Measurements from ENCODE around the gene SMG6.
"Not testable (repeated sequence)": the region's sequence is repeated elsewhere in the genome, so short reads cannot be mapped to it uniquely, and the experiment has no call there.

The SMG6 gene

DNA sequence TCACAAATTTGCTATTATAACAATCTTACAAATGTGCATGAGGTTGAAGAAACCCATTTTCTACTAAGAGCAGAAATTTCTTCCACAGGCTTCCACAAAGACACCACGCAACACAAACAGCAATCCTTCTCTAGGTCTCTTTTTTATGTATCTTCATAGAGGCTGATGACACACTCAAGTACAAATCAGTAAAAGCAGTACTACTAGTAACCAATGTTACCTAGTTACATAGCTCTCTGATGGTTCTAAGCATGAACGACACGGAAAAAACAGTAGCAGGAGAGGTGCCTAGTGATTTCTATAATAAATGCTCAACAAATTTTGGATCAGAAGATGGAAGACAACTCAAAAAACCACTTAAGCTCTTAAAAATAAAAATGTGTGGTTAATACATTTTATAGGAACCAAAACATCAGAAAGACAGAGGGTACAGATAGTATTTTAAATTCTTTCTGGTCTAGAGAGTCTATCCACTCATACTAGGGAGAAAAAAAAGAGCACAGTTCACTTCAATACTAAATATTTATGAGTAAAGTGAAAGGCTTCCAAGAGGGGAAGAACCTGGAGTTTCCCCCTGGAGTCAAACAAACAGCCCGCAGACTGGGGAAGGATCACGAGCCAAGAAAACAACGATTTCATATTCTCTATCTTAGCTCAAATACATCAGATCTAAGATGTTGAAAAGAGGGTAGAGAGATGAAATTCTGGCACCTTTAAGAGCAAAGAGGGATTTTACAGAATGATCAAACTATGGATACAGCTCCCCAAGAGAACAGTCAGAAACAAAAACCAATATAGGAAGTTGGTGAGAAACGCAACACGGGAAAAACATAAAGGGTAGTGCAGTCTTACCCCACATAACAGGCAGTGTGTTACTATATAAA, 40.2 kb downstream of the SMG6 start:
- no peak for DNase-seq (ENCODE audit: low read depth, low spot score)

DNA sequence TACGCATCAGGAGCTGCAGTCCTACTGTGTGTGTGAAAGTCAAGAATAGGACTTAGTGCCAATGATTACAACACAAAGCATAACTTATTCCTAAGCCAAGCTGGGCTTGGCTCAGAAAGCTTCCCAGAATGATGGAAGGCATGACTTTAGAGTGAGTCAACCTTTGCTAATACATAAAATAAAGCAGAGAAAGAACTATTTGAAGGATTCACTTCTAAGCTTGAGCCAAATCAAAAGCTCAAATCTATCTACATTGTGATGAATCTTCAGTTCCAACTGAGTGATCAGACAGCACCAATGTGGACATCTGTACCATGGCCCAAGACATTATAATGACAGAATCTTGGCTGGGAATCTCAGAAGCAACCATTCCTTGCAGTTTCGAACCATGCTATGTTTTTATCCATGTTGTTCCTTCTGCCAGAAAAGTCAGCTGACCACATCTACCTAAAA, 41.4 kb downstream of the SMG6 start:
- no peak for DNase-seq (ENCODE audit: low read depth, low spot score)

DNA sequence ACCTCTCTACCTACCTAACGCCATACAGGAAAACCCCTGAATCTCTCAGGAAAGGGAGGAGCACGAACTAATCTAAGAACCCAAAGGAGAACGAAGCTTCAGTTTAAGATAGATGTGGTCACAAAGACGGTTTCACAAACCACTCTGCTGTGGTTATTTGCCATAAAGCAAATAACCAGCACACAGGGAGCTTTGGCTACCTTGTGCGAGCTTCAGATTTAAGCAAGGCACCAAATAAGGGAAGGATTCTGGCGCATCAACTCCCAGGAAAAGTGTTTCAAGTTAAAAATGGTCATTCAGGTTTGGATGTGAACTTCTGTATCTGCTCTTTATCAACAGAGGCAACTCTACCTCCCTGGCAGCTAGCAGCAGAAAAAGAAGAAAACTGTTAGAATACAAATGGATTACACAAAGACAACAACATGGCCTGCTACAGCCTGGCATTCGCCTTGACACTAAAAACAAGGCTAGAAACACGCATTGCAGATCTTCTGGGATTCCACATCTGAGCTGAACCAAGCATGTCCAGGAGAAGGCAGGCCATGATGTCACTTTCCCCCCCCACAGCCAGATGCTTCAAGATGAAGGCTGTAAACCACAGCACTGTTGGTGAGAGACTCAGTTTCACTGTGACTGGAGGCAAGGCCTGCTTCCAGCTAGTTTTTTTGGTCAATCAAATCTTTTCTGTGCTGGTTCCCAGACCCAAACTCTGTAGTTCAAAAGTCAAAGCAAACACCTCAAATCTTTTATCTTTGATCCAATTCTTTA, 43.6 kb downstream of the SMG6 start:
- DNase-seq (ENCODE audit: low read depth, low spot score), result no peak

DNA sequence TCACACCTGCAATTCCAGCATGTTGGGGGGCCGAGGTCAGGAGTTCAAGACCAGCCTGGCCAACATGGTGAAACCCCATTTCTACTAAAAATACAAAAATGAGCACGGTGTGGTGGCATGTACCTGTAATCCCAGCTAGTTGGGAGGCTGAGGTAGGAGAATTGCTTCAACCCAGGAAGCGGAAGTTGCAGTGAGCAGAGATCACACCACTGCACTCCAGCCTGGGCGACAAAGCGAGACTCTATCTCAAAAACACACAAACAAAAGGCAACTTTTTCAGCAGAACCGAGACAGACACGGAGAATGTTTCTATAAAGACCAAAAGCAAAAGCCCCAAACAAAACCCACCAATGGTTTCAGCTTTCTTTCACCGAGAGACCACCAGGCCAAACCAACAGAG, 44.8 kb downstream of the SMG6 start:
- not testable (repeated sequence) for DNase-seq (ENCODE audit: low read depth, low spot score)

DNA sequence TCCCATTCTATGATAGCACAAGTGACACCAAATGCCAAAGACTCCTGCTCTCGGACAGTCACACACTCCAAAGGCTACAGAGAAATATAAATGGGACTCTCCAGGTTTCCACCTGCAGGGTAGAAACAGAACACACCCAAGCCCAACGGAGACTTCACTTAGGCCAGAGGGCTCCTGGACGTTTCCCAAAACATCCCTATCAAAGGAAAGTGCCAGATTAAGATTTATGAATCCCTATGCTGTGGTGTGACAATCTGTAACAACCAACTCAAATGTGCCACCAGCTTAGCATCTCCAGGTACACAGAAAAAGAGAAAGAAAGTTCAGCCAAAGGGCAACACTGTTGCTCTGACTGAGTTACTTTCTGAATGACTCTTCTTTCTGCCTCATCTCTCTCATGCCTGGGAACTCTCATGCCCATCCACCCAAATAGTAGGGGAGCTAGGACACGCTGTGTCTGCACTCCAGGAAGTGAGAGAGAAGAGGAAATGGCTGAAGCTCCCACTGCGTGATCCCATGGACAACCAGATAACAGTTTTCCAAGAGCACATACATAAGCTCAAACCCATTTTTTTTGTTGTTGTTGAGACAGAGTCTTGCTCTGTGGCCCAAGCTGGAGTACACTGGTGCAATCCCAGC, 49.7 kb downstream of the SMG6 start:
- DNase-seq (ENCODE audit: low read depth, low spot score), result no peak

DNA sequence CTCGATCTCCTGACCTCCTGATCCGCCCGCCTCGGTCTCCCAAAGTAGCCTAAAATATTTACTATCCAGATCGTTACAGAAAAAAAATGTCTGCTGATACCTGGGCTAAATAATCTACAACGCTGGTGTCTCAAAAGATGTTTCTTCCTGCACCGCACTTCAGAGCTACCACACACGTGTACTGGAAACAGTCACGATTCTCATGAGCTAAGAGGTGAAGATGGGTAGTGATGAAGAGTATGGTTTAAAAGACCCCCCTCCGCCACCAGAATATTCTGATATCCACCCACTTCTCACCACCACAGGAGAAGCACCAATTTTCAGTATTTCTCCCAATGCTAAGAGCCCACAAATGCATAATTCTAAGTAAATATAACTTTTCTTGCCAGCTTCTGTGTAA, 50.2 kb downstream of the SMG6 start:
- DNase-seq (ENCODE audit: low read depth, low spot score), result no peak

DNA sequence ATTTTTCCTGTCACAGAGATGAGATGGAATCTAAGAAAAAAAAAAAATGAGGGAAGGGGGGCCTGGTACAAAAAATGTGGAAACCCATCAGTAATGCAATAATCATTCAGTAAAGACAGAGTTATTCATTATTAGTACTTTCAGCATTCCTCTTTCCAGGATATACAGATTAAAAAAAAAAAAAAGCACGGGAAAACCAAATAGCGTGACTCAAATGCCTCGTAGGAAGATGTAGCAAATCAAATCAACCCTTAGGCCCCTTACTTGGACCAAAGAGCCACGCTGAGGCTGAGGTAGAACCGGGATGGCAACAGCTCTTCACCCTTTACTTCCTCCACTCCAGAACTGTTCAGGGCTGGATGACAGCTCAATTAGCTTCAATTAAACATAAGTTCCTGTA, 52.5 kb downstream of the SMG6 start:
- no peak for DNase-seq (ENCODE audit: low read depth, low spot score)

DNA sequence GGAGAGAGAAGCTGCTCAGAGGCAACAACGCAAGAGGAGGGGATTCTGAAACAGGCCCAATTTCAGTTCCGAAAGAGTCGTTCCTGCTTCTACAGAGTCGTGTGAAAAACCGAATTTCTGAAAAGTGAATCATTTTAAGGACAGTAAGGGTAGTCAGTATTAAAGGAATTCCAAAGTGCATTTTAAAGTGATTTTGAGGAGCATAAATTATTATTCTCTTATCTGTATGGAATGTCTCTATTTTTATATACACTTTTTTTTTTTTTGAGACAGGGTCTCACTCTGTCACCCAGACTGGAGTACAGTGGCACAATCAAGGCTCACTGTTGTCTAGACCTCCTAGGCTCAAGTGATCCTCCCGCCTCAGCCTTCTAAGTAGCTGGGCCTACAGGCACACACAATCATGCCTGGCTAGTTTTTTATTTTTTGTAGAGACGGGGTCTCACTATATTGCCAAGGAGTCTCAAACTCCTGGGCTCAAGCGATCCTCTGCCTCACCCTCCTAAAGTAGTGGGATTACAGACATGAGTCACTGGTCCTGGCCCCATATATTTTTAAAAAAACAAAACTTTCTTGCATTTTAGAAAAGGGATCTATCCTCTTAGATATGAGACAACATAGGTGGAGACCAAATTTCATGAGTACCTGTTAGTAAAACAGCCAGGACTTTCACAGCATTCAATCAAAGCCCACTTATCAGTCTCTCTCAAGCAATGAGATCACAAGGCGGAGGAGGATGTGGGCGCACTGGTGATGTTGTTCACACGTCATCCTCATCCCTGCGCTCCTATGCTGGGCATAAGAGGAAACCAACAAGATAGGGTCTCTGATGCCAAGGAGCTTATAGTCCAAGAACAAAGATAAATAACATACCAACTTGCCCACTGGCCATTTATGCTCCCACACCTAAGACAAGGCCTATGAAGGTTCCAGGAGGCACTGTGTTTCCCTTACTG, 53.2 kb downstream of the SMG6 start:
- DNase-seq (ENCODE audit: low read depth, low spot score), result no peak

DNA sequence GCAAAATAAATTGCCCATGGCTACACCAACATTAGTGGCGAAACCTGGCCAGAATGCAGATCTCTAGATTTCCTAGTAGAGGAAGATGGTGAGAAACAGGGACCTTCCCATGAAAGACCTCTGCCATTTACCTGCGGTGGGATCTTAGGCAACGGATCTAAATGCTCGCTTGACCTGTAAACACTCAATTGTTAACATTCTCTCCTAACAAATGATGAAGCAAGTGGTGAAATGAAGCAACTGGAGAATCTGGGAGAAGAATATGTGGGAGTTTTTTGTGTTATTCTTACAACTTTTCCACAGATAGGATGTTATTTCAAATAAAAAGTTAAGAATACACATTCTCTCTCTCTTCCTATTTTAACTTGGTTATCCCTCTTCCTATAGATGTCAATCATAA, 56.6 kb downstream of the SMG6 start:
- DNase-seq (ENCODE audit: low read depth, low spot score), result no peak

DNA sequence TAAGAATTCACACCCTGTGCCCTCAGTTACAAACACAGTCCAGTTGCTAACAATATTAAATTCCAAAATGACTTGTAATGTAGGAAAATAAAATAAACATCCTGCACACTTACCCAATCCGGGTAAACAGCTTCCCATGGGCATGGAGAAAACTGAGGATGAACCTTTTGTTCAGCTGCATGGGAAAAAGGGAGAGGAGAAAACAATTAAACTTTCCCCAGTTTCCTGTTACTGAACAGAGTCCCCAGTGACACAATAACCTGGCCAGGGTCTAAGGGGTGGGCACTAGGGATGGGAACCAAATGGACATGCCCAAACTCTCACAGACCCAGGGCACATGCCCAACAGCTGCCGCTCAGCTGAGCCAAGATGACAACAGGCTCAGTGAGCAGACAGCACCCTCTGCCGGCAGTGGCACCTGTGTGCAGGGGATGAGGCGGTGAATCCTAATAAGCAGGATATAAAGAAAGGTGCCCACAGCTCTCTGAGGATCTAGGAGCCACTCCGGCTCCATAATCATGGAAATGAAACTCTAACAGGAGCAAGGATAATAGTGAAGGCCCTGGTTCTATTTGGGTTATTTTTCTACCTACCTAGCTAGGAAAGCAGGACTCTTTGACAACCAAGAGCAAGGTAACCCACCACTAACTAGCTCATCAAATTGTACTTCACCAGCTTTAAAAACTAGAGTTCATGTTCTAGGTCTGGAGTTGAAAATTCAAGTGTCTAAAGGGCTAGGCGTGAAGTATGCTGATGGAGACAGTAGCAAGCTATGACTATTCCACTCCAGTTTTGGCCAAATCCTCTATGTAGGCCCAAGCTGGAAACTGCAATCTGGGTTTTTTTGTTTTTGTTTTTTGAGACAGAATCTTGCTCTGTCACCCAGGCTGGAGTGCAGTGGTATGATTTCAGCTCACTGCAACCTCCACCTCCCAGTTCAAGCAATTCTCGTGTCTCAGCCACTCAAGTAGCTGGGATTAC, 58.8 kb downstream of the SMG6 start:
- DNase-seq (ENCODE audit: low read depth, low spot score), result peak; percentile 86

DNA sequence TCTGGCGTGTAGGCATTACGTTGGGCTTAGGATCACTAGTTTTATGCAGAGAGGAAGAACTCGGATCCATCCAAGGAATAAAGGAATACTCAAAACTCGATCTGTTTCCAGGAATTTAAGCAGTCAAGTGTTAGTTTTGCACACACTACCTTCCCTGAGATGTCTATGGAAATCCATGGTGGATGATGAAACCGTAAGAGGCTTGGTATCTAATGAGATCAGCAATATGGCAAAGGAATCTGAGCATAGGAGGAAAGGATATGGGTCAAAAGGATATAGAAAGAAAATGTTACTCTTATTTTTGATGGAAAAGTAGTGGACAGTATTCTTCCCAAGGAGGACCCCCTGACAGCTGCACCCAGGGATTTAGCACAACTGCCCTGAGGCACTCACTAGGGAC, 59.6 kb downstream of the SMG6 start:
- no peak for DNase-seq (ENCODE audit: low read depth, low spot score)

DNA sequence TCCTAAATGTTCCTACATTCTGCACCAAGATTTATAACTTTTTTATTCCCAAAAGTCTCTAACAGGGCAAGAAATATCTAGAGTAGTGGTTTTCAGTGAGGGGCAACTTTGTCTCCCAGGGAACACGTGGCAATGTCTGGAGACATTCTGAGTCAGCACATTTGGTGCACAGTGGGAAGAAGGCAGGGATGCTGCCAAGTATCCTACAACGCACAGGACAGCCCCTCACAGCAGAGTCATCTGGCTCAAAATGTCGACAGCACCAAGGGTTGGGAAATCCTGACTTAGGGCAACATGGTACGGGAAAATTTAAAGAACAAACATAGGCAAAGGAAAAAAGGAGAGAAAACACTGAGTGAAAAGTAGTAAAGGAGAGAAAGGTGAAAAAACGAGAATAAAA, 61.8 kb downstream of the SMG6 start:
- DNase-seq (ENCODE audit: low read depth, low spot score), result no peak

DNA sequence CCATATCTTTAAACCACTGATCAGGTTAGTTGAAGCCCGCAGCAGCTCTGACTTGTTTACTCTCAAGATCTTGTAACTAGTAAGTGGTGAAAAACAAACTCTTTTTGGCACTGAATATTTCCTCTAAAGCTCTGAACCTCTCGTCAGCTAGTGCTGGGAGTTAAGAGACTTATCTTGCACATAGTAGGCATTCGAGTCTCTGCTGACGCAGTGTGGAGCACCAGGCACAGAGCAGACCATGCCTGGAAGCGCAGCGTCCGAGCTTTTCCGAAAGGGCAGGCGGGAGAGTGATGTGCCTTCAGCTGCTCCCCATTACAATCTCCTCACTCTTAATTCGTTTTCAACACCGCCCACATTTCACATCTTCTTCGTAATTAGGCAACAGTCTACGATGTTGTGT, 63.0 kb downstream of the SMG6 start:
- DNase-seq (ENCODE audit: low read depth, low spot score), result no peak

DNA sequence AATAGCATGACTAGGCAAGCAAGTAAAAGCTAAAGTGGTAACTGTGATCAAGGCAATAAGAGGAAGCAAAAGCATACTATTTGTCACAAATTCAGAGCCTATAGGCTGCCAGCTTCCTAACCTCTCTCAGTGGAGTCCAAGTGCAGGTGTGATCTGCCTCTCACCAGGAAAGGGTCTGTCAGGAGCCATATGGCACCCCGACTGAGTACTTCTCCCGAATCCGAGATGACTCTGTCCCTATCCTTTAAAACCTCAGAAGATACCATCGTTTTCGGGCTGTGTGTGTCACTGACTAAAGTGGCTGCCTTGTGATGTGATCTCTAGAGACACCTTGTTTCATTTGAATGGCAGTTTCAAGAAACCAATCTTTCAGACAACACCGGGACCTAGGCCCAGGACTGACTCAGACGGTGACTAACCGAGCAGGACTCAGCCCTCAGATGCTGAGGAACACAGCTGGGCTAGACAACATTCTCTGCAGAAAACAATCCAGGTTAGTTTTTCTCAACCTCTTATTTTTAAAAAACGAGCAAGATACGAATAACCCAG, 63.6 kb downstream of the SMG6 start:
- no peak for DNase-seq (ENCODE audit: low read depth, low spot score)

DNA sequence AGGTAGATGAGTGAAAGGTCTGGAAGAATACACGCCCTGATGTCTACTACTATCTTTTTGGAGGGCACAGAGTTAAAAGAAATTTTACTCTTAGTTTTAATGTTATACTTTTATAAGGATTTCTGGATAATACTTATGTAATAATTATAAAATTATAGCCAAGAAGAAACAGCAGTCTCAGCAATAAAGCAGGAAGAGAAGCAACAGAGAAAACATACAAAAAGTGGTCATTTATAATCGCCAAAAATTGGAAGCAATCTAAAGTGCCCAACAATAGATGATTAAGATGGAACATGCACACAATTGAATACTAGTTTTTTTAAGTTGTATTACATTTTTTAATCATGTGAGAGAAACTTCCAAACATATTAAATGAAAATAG, 64.4 kb downstream of the SMG6 start:
- no peak for DNase-seq (ENCODE audit: low read depth, low spot score)

DNA sequence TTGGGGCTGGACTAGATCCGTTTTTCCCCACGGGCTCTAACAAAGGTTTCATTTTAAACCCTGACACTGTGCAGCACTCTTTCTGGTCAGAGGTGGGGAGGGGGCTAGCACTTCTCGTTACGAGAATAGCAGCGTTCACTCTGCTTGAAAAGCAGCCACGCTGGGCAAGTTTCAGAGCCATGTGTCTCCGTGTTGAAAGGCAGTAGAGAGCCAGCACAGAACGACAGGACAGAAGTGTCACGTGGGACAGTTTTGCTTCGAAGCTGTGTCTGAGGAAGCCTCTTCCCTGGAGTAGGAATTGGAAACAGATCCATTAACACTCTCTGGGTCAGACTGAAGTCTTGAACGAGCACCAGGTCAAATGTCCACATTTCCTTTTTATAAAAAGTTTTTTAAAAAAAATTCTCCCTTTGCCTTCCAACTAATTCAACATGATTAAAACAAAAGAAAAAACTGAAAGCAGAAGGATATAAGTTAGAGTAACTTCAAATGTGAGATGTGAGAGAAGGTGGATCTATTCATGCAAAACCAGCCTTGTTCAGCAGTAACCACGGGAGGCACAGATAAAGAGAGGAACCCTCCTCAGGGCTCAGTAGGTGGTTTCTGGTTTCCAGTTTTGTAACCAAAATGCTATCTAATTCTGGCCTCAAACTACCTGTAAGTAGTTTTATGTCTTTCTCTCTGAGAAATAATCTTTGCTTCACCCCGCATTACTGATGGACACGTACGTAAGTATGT, 65.0 kb downstream of the SMG6 start:
- no peak for DNase-seq (ENCODE audit: low read depth, low spot score)

DNA sequence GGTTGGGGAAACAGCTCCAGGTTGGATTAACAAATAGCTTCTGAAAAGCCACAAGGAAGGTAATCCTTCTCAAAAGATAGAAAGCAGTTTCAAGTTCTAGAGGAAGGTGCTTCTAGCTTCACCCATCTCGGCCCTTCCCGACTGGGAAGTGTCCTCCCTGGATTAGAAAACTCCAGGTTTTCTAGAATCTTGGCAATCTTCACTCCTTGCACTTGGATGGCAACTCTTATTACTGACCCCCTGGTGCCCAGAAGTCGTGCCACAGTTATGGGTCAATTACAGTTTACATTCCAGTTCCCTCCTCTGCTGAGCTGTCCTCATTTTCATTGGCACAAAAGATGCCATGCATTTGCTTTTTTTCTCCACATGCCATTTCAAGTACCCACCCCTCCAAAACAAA, 65.6 kb downstream of the SMG6 start:
- no peak for DNase-seq (ENCODE audit: low read depth, low spot score)

DNA sequence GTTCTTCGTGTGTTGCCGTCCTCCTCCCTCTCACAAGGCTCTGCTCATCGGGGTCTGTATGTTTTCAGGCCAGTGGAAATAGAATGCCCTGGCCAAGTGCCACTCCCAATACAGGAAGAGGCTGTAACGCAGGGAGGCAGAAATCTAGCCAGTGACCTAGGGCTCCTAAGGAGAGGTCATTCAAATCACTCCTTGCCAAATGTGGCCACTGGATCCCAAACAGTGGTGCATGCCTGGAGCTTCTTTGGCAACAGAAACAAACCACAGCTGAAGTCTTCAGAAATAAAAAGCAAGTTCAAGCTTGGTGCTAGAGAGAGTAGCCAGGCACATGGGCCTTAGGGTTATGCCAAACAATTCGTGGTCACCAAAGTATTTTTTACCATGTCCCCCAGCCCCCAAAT, 66.1 kb downstream of the SMG6 start:
- DNase-seq (ENCODE audit: low read depth, low spot score), result no peak

DNA sequence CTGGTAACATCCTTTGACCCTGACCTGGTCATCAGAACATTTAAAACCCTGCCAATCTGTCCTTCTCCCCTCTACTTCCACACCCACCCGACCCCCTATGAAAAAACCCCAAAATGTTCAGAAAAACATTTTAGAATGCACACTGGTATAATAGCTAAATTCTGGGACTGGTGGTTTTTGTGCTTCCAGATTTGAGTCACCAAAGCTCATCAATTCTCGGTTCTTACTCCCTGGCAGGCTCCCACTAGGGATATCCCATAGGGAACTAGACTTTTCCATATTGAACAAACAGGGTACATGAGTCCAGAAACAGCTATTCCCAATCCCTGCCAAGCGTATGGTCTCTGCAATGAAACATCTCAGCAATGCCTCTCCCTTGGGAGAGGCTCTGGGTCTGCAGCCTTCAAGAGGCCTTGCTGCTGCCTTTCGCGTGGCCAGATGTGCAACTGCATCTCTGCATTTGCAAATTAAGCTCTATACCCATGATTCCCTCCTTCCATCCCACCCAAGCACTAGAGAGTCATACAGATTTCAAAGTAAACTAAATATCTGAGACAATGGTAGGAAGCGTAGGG, 67.7 kb downstream of the SMG6 start:
- no peak for DNase-seq (ENCODE audit: low read depth, low spot score)
